Hepatocyte (in vitro differentiated cells): Measurements from ENCODE around the gene LIPJ. TPM values are rescaled to one million over a fixed set of nuclear protein-coding genes. Genes with fewer than 3 reads are reported as not detected.

Experiments
- DNase-seq: peaks from one replicate; pipeline ENCODE4 v3.0.0-alpha.2; 2016; ENCODE audit warnings: low spot score
- H2AFZ ChIP-seq: fragments of 200-600 bp; sonication (generic); 2 replicates; pipeline ENCODE4 v1.6.0; 2016; ENCODE audit warnings: antibody characterized with exemption, mild to moderate bottlenecking
- H3K27ac ChIP-seq: fragments of 200-600 bp; sonication (generic); 2 replicates; pipeline ENCODE4 v1.5.1; 2016; ENCODE audit warnings: mild to moderate bottlenecking
- H3K27me3 ChIP-seq: fragments of 200-600 bp; sonication (generic); 2 replicates; pipeline ENCODE4 v1.6.1; 2016
- H3K36me3 ChIP-seq: fragments of 200-600 bp; sonication (generic); replicated peaks from 2 replicates; pipeline ENCODE4 v1.5.1; 2016; ENCODE audit warnings: low read depth; ENCODE audit not compliant: insufficient read depth
- H3K4me1 ChIP-seq: fragments of 200-600 bp; sonication (generic); 2 replicates; pipeline ENCODE4 v1.5.1; 2016; ENCODE audit warnings: mild to moderate bottlenecking, moderate library complexity; ENCODE audit not compliant: insufficient read depth
- H3K4me2 ChIP-seq: fragments of 200-600 bp; sonication (generic); 2 replicates; pipeline ENCODE4 v1.6.0; 2016
- H3K4me3 ChIP-seq: fragments of 200-600 bp; sonication (generic); 2 replicates; pipeline ENCODE4 v1.5.1; 2016; ENCODE audit warnings: mild to moderate bottlenecking
- H3K79me2 ChIP-seq: fragments of 200-600 bp; sonication (generic); 2 replicates; pipeline ENCODE4 v1.6.0; 2017; ENCODE audit warnings: mild to moderate bottlenecking
- H3K9me2 ChIP-seq: fragments of 200-600 bp; sonication (generic); replicated peaks from 2 replicates; pipeline ENCODE4 v1.6.0; 2017; ENCODE audit warnings: mild to moderate bottlenecking; ENCODE audit not compliant: insufficient read depth
- H3K9me3 ChIP-seq: fragments of 200-600 bp; sonication (generic); 2 replicates; pipeline ENCODE4 v1.5.1; 2016; ENCODE audit warnings: low read depth, mild to moderate bottlenecking
- H4K20me1 ChIP-seq: fragments of 200-600 bp; sonication (generic); 2 replicates; pipeline ENCODE4 v1.6.0; 2016; ENCODE audit warnings: mild to moderate bottlenecking; ENCODE audit not compliant: insufficient read depth, poor library complexity, severe bottlenecking
- EZH2 ChIP-seq: fragments of 200-600 bp; sonication (generic); IDR thresholded peaks from 2 replicates; pipeline ENCODE4 v1.6.1; 2016; ENCODE audit warnings: antibody characterized with exemption, mild to moderate bottlenecking, borderline replicate concordance
- EZH2phosphoT487 ChIP-seq: fragments of 200-600 bp; sonication (generic); IDR thresholded peaks from one replicate; pipeline ENCODE4 v1.6.1; 2018; ENCODE audit warnings: antibody characterized with exemption, mild to moderate bottlenecking, low read depth, moderate library complexity; ENCODE audit not compliant: unreplicated experiment, severe bottlenecking
- WGBS: methylation state at CpG from one replicate; pipeline ENCODE4 v1.1.6; 2016; ENCODE audit warnings: low lambda C conversion rate; ENCODE audit errors: missing lambda C conversion rate; 5-methylcytosine and 5-hydroxymethylcytosine counted together
- polyA plus RNA-seq: library from polyadenylated mRNA; unstranded; fragments of >200 nt; fragmentation: Nextera tagmentation; extraction: Ambion mirVana; gene quantifications from 2 replicates; pipeline ENCODE4 v1.2.1, GENCODE V29; 2016
- total RNA-seq: library from RNA; depleted of rRNA; stranded (reverse); fragments of >200 nt; gene quantifications from 2 replicates; pipeline ENCODE4 v1.2.3, GENCODE V29; 2014
- TF ChIP-seq, protein P1 (sequence below): fragments of 200-600 bp; sonication (generic); IDR thresholded peaks from 2 replicates; pipeline ENCODE4 v1.5.1; 2016; ENCODE audit warnings: antibody characterized with exemption, mild to moderate bottlenecking; ENCODE audit not compliant: poor library complexity

The LIPJ gene
- total and polyA plus RNA-seq, 2 experiments from 2014 or later = 0.17 TPM; not detected in 1

DNA sequence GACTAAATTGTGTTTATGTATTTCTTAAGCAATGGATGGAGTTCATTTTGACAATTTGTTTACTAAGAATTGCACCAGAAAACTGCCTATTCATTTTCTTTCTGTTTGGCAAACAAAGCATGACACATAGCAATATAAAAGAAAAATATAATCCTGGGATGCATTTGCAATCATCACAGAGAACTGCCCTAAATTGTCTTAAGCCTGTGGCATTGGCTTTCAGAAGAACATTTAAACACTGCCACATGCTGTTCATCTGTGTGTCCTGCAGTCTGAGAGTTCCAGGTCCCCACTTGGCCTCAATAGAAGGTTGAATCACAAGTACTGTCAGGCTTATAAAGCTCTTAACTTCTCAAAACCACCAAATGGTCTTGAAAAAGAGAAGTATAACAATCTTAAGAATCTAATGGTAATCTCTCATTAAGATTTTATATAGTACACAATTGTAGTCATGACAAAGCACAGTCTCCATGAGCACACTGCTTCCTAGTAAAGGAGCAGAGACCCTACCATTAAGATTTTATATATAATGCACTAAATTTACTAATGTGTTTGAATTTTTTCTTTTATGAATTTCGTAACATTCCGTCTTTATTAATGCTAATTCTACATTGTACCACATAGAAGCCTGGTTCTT, 33.3 kb upstream of the LIPJ start:
- no peaks in the 10 kb centered on the region for H3K9me2 ChIP-seq
- no peaks in the 10 kb centered on the region for H4K20me1 ChIP-seq
- no peak overlapping the region for H3K4me2 ChIP-seq
- no peak for TF ChIP-seq EZH2phosphoT487
- TF ChIP-seq, protein P1, sequence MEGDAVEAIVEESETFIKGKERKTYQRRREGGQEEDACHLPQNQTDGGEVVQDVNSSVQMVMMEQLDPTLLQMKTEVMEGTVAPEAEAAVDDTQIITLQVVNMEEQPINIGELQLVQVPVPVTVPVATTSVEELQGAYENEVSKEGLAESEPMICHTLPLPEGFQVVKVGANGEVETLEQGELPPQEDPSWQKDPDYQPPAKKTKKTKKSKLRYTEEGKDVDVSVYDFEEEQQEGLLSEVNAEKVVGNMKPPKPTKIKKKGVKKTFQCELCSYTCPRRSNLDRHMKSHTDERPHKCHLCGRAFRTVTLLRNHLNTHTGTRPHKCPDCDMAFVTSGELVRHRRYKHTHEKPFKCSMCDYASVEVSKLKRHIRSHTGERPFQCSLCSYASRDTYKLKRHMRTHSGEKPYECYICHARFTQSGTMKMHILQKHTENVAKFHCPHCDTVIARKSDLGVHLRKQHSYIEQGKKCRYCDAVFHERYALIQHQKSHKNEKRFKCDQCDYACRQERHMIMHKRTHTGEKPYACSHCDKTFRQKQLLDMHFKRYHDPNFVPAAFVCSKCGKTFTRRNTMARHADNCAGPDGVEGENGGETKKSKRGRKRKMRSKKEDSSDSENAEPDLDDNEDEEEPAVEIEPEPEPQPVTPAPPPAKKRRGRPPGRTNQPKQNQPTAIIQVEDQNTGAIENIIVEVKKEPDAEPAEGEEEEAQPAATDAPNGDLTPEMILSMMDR = peak; percentile 88
- H3K27me3 ChIP-seq = no peaks in the 10 kb centered on the region
- H3K9me3 ChIP-seq = no peaks in the 10 kb centered on the region
- no peaks in the 10 kb centered on the region for H3K36me3 ChIP-seq
- WGBS = 44% methylated on average over 2 of the region's 2 CpGs
- H3K4me3 ChIP-seq = no peak overlapping the region
- peak; percentile 74 for DNase-seq
- H2AFZ ChIP-seq = no peak overlapping the region
- H3K4me1 ChIP-seq = no peaks in the 10 kb centered on the region
- no peak overlapping the region for H3K27ac ChIP-seq
- no peaks in the 10 kb centered on the region for H3K79me2 ChIP-seq

DNA sequence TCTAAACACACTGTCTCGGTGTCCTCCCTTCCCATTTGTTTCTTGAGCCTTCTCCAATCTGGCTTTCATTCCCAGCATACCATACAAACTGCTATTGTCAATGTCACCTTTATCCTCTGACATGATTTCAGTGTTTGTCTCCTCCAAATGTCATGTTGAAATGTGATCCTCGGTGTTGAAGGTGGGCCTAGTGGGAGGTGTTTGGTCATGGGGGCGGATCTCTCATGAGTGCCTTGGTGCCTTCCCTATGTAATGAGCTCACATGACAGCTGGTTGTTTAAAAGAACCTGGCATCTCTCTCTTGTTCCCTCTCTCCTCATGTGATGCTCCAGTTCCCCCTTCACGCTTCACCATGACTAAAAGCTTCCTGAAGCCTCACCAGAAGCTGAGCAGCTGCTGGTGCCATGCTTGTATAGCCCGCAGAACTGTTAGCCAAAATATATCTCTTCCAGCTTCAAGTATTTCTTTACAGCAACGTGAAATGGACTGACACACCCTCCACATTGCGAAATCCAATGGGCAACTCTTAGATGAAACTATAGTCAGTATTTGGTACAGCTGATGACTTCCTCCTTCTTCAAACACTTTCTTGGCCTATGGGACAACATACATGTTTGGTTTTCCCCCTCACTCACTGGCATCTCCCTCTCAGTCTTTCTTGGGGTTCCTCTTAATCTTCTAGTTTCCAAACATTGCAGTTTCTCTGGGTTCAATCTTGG, 31.2 kb upstream of the LIPJ start:
- Histone ChIP-seq H3K4me2 (no peak overlapping the region), H3K4me1 (no peaks in the 10 kb centered on the region), H3K27ac (no peak overlapping the region), H2AFZ (no peak overlapping the region), H3K9me2 (no peaks in the 10 kb centered on the region), H3K36me3 (no peaks in the 10 kb centered on the region), H4K20me1 (no peaks in the 10 kb centered on the region), H3K79me2 (no peaks in the 10 kb centered on the region), H3K9me3 (no peaks in the 10 kb centered on the region), H3K27me3 (no peaks in the 10 kb centered on the region), H3K4me3 (no peak overlapping the region)
- TF ChIP-seq EZH2 (no peak), EZH2phosphoT487 (no peak)
- TF ChIP-seq, protein P1 = no peak
- no peak for DNase-seq
- 90% methylated on average over 7 of the region's 7 CpGs for WGBS

DNA sequence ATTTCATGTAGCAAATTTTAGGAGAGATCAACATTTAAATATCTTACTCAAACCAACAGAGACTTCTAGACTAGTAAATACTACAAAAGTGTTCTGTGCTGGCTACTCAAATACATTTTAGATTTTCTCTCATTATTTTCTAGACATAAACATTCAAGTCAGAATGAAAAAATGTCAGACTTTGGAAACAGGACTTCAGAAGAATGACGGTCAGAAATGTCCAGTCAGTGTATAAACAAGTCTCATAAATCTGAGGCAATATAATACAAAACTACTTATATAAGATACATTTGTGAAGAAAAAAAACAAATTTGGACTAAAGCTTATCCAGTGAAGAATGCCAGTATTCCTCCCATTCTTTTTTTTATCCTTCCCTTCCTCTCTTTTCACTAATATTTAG, 29.3 kb upstream of the LIPJ start:
- H3K9me3 ChIP-seq = no peaks in the 10 kb centered on the region
- no peak for DNase-seq
- no peak overlapping the region for H2AFZ ChIP-seq
- no peaks in the 10 kb centered on the region for H3K79me2 ChIP-seq
- TF ChIP-seq, protein P1 = no peak
- TF ChIP-seq EZH2 = no peak
- no peaks in the 10 kb centered on the region for H3K4me1 ChIP-seq
- no peaks in the 10 kb centered on the region for H4K20me1 ChIP-seq
- H3K4me2 ChIP-seq = no peak overlapping the region
- no peaks in the 10 kb centered on the region for H3K9me2 ChIP-seq
- H3K4me3 ChIP-seq = no peak overlapping the region
- 65% methylated on average over 1 of the region's 1 CpG for WGBS
- no peaks in the 10 kb centered on the region for H3K27me3 ChIP-seq
- H3K36me3 ChIP-seq = no peaks in the 10 kb centered on the region
- H3K27ac ChIP-seq = no peak overlapping the region
